Fibroblast of skin of right quadriceps (primary cell): Measurements from ENCODE around the gene OR2T4.
A peak's percentile ranks its signal among the peaks of the same experiment; 100 is the strongest.

ENCODE experiments used
- DNase-seq: peaks from one replicate; pipeline ENCODE4 v3.0.0-alpha.2; 2013

The OR2T4 gene

GRCh38 chr1:248361121-248361715 lies at the start of gene OR2T4:
TSS of gene OR2T4 (plus strand) at chr1:248361665. CDS start at chr1:248361665, 0 bp downstream.
- no peak for DNase-seq

GRCh38 chr1:248316796-248317195 lies 44.7 kb upstream of the OR2T4 start:
- no peak for DNase-seq

GRCh38 chr1:248324468-248324867 lies 37.0 kb upstream of the OR2T4 start, which contains the start of gene OR2M7:
TSS of gene OR2M7 (minus strand) at chr1:248324568. CDS start at chr1:248324568, 0 bp downstream.
- DNase-seq: no peak

GRCh38 chr1:248343451-248343850 lies 18.0 kb upstream of the OR2T4 start:
- DNase-seq: no peak

GRCh38 chr1:248348475-248348874 lies 13.0 kb upstream of the OR2T4 start, which contains the start of gene OR14C36:
TSS of gene OR14C36 (plus strand) at chr1:248348775. CDS start at chr1:248348775, 0 bp downstream.
- DNase-seq: no peak

GRCh38 chr1:248359415-248359814 lies 2.0 kb upstream of the OR2T4 start:
- no peak for DNase-seq

GRCh38 chr1:248366609-248367008 lies 5.1 kb downstream of the OR2T4 start:
- DNase-seq: no peak

GRCh38 chr1:248372394-248372793 lies 10.9 kb downstream of the OR2T4 start:
- DNase-seq: no peak

GRCh38 chr1:248373761-248374160 lies 12.3 kb downstream of the OR2T4 start:
- no peak for DNase-seq

GRCh38 chr1:248375446-248375845 lies 14.0 kb downstream of the OR2T4 start, which contains the start of gene OR2T6:
TSS of gene OR2T6 (plus strand) at chr1:248375746. CDS start at chr1:248387609, 11,863 bp downstream.
- no peak for DNase-seq

GRCh38 chr1:248376916-248377315 lies 15.5 kb downstream of the OR2T4 start:
- no peak for DNase-seq

GRCh38 chr1:248380854-248381253 lies 19.4 kb downstream of the OR2T4 start:
- DNase-seq: no peak

GRCh38 chr1:248388426-248388825 lies 27.0 kb downstream of the OR2T4 start:
- DNase-seq: no peak

GRCh38 chr1:248393050-248393449 lies 31.6 kb downstream of the OR2T4 start:
- no peak for DNase-seq

GRCh38 chr1:248402748-248403147 lies 41.3 kb downstream of the OR2T4 start, which contains the start of gene OR2T1:
TSS of gene OR2T1 (plus strand) at chr1:248403048. CDS start at chr1:248406148, 3,100 bp downstream.
- DNase-seq: no peak

GRCh38 chr1:248404024-248404423 lies 42.6 kb downstream of the OR2T4 start:
- DNase-seq: peak; percentile 2

- no peak for DNase-seq
These were observed 45.5 kb downstream of the OR2T4 start for GRCh38 chr1:248406721-248407692.
